Activated CD4-positive, alpha-beta memory T cell treated with anti-CD3 and anti-CD28 coated beads for 36 hours (primary cell): Measurements from ENCODE around the gene ABCB6. TPM values are rescaled to one million over a fixed set of nuclear protein-coding genes. Genes with fewer than 3 reads are reported as not detected.
"Not testable (repeated sequence)": the region's sequence is repeated elsewhere in the genome, so short reads cannot be mapped to it uniquely, and the experiment has no call there.

ENCODE experiments used
- CTCF ChIA-PET: fragments of 350-600 bp; sonication (Branson Sonifier 250); formaldehyde crosslinking; loops from one replicate; lab custom pipeline; 2021; ENCODE audit warnings: antibody characterized with exemption, inconsistent platforms; lab: Charles Lee
- POLR2A ChIA-PET: fragments of 350-600 bp; sonication (Branson Sonifier 250); formaldehyde crosslinking; loops from one replicate; lab custom pipeline; 2021; ENCODE audit warnings: antibody characterized with exemption; lab: Charles Lee
- DNase-seq: peaks from one replicate; pipeline ENCODE4 v3.0.0-alpha.2; 2020
- H3K27ac Mint-ChIP-seq: one replicate; pipeline ENCODE4 v1.8.0; 2021; ENCODE audit warnings: mixed read lengths
- H3K27me3 Mint-ChIP-seq: one replicate; pipeline ENCODE4 v1.8.0; 2021; ENCODE audit warnings: mixed read lengths
- H3K36me3 Mint-ChIP-seq: one replicate; pipeline ENCODE4 v1.8.0; 2021; ENCODE audit warnings: mixed read lengths
- H3K4me1 Mint-ChIP-seq: one replicate; pipeline ENCODE4 v1.8.0; 2021; ENCODE audit warnings: low read depth, mixed read lengths
- H3K4me3 Mint-ChIP-seq: one replicate; pipeline ENCODE4 v1.8.0; 2021; ENCODE audit warnings: mild to moderate bottlenecking, mixed read lengths
- H3K9me3 Mint-ChIP-seq: one replicate; pipeline ENCODE4 v1.8.0; 2021; ENCODE audit warnings: mixed read lengths
- intact Hi-C: fragments of 100-400 bp; cut with micrococcal nuclease; formaldehyde crosslinking; loops from one replicate; pipeline ENCODE4 v1.15.1; 2023
- total RNA-seq, 2 experiments: library from RNA; stranded (reverse); gene quantifications; one replicate each; pipeline ENCODE4 v1.2.3, GENCODE V29; 2021

Gene ABCB6
- total RNA-seq, 2 experiments from 2014 or later: 11.5 to 11.7 TPM

GRCh38 chr2:219204425-219205164, 14.2 kb downstream of the ABCB6 start:
- DNase-seq: no peak
- intact Hi-C loops: no loop called here
- Mint-ChIP-seq H3K36me3 (peaks cover 5% of the 10 kb centered on the region), H3K27me3 (no peaks in the 10 kb centered on the region), H3K27ac (no peak overlapping the region), H3K4me1 (peaks cover 25% of the 10 kb centered on the region), H3K9me3 (peaks cover 5% of the 10 kb centered on the region), H3K4me3 (no peak overlapping the region)
- ChIA-PET POLR2A (no interaction called here), CTCF (interaction anchor here (0.7 kb wide), 1 partner anchor 33 kb away, joined by 3 read pairs; no protein-coding TSS in a partner anchor)

- intact Hi-C loops, H3K9me3 Mint-ChIP-seq, POLR2A ChIA-PET, H3K4me3 Mint-ChIP-seq, H3K4me1 Mint-ChIP-seq, H3K27ac Mint-ChIP-seq, H3K36me3 Mint-ChIP-seq, H3K27me3 Mint-ChIP-seq, DNase-seq: not testable (repeated sequence)
- CTCF ChIA-PET: interaction anchor here (1.7 to 1.8 kb wide), 2 partner anchors 30 to 93 kb away, joined by 6 to 7 read pairs; no protein-coding TSS in a partner anchor
Observed at GRCh38 chr2:219201331-219201730, 17.4 kb downstream of the ABCB6 start.

- H3K36me3 Mint-ChIP-seq, H3K4me1 Mint-ChIP-seq, H3K9me3 Mint-ChIP-seq, intact Hi-C loops, H3K27me3 Mint-ChIP-seq: not testable (repeated sequence)
- Mint-ChIP-seq H3K4me3 (peak overlapping the region; percentile 59), H3K27ac (peak overlapping the region; percentile 75)
- ChIA-PET CTCF (interaction anchor here (1.7 to 1.8 kb wide), 2 partner anchors 30 to 94 kb away, joined by 6 to 7 read pairs; no protein-coding TSS in a partner anchor), POLR2A (interaction anchor here (0.8 to 1.0 kb wide), 2 partner anchors 25 to 94 kb away, joined by 3 to 4 read pairs; no protein-coding TSS in a partner anchor)
- peak; percentile 33 for DNase-seq
Observed at GRCh38 chr2:219200502-219201326, 18.0 kb downstream of the ABCB6 start.

GRCh38 chr2:219199470-219200211, 19.1 kb downstream of the ABCB6 start:
- no peak overlapping the region for H3K27ac Mint-ChIP-seq
- H3K4me3 Mint-ChIP-seq: no peak overlapping the region
- H3K9me3 Mint-ChIP-seq: peaks cover 4% of the 10 kb centered on the region
- ChIA-PET CTCF (interaction anchor here (0.7 to 1.7 kb wide), 2 partner anchors 95 kb away, joined by 3 to 6 read pairs; no protein-coding TSS in a partner anchor), POLR2A (interaction anchor here (0.8 kb wide), 1 partner anchor 96 kb away, joined by 3 read pairs; no protein-coding TSS in a partner anchor)
- no peaks in the 10 kb centered on the region for H3K4me1 Mint-ChIP-seq
- H3K27me3 Mint-ChIP-seq: peaks cover 5% of the 10 kb centered on the region
- intact Hi-C loops: no loop called here
- H3K36me3 Mint-ChIP-seq: peaks cover 2% of the 10 kb centered on the region
- DNase-seq: no peak

GRCh38 chr2:219198974-219199373, 19.8 kb downstream of the ABCB6 start:
- H3K27ac Mint-ChIP-seq: no peak overlapping the region
- ChIA-PET POLR2A (no interaction called here), CTCF (interaction anchor here (0.7 kb wide), 1 partner anchor 96 kb away, joined by 3 read pairs; no protein-coding TSS in a partner anchor)
- H3K4me3 Mint-ChIP-seq: no peak overlapping the region
- DNase-seq: no peak
- H3K4me1 Mint-ChIP-seq: no peaks in the 10 kb centered on the region
- H3K36me3 Mint-ChIP-seq: peaks cover 2% of the 10 kb centered on the region
- H3K9me3 Mint-ChIP-seq: no peaks in the 10 kb centered on the region
- H3K27me3 Mint-ChIP-seq: peaks cover 5% of the 10 kb centered on the region
- intact Hi-C loops: no loop called here

GRCh38 chr2:219197388-219197787, 21.4 kb downstream of the ABCB6 start:
- H3K4me1 Mint-ChIP-seq: no peaks in the 10 kb centered on the region
- H3K4me3 Mint-ChIP-seq: no peak overlapping the region
- ChIA-PET POLR2A (interaction anchor here (0.7 kb wide), 1 partner anchor 16 kb away, joined by 3 read pairs; no protein-coding TSS in a partner anchor), CTCF (interaction anchor here (1.7 kb wide), 1 partner anchor 27 kb away, joined by 6 read pairs; the partner anchor contains the start of gene SLC23A3)
- DNase-seq: no peak
- intact Hi-C loops: no loop called here
- peaks cover 2% of the 10 kb centered on the region for H3K36me3 Mint-ChIP-seq
- H3K27ac Mint-ChIP-seq: no peak overlapping the region
- H3K9me3 Mint-ChIP-seq: no peaks in the 10 kb centered on the region
- H3K27me3 Mint-ChIP-seq: peaks cover 5% of the 10 kb centered on the region

- Mint-ChIP-seq H3K27me3 (no peaks in the 10 kb centered on the region), H3K36me3 (peaks cover 6% of the 10 kb centered on the region), H3K4me1 (peaks cover 14% of the 10 kb centered on the region), H3K27ac (peak overlapping the region; percentile 88), H3K4me3 (peak overlapping the region; percentile 4), H3K9me3 (no peaks in the 10 kb centered on the region)
- DNase-seq: peak; percentile 56
- ChIA-PET CTCF (no interaction called here), POLR2A (no interaction called here)
- intact Hi-C loops: loop anchor here (1.0 kb wide), 1 partner anchor 9 kb away; the partner anchor contains the start of gene RETREG2
Observed at GRCh38 chr2:219186754-219187456, 31.9 kb downstream of the ABCB6 start.

GRCh38 chr2:219184121-219184520, 34.6 kb downstream of the ABCB6 start:
- H3K27me3 Mint-ChIP-seq: no peaks in the 10 kb centered on the region
- H3K4me1 Mint-ChIP-seq: peaks cover 39% of the 10 kb centered on the region
- intact Hi-C loops: no loop called here
- no peak for DNase-seq
- H3K9me3 Mint-ChIP-seq: no peaks in the 10 kb centered on the region
- H3K27ac Mint-ChIP-seq: no peak overlapping the region
- POLR2A ChIA-PET: no interaction called here
- peaks cover 15% of the 10 kb centered on the region for H3K36me3 Mint-ChIP-seq
- H3K4me3 Mint-ChIP-seq: no peak overlapping the region
- CTCF ChIA-PET: interaction anchor here (1.2 to 1.6 kb wide), 4 partner anchors 14 to 204 kb away, joined by 3 to 5 read pairs (median 4); partner anchors contain the start of genes NHEJ1 and SLC23A3

- H3K36me3 Mint-ChIP-seq: peaks cover 15% of the 10 kb centered on the region
- POLR2A ChIA-PET: interaction anchor here (0.9 kb wide), 1 partner anchor 112 kb away, joined by 3 read pairs; no protein-coding TSS in a partner anchor
- no peak for DNase-seq
- H3K27me3 Mint-ChIP-seq: no peaks in the 10 kb centered on the region
- H3K9me3 Mint-ChIP-seq: no peaks in the 10 kb centered on the region
- intact Hi-C loops: no loop called here
- CTCF ChIA-PET: interaction anchor here (1.0 to 1.6 kb wide), 3 partner anchors 28 to 203 kb away, joined by 3 to 5 read pairs (median 4); no protein-coding TSS in a partner anchor
- peaks cover 44% of the 10 kb centered on the region for H3K4me1 Mint-ChIP-seq
- no peak overlapping the region for H3K4me3 Mint-ChIP-seq
- peak overlapping the region; percentile 39 for H3K27ac Mint-ChIP-seq
Observed at GRCh38 chr2:219183151-219183772, 35.5 kb downstream of the ABCB6 start.

- H3K4me3 Mint-ChIP-seq: no peak overlapping the region
- peak; percentile 34 for DNase-seq
- peak overlapping the region; percentile 19 for H3K27ac Mint-ChIP-seq
- peaks cover 44% of the 10 kb centered on the region for H3K4me1 Mint-ChIP-seq
- POLR2A ChIA-PET: interaction anchor here (0.9 to 2.1 kb wide), 2 partner anchors 24 to 112 kb away, joined by 3 to 7 read pairs; partner anchors contain the start of gene ZFAND2B
- H3K9me3 Mint-ChIP-seq: no peaks in the 10 kb centered on the region
- intact Hi-C loops: no loop called here
- peaks cover 17% of the 10 kb centered on the region for H3K36me3 Mint-ChIP-seq
- CTCF ChIA-PET: interaction anchor here (1.0 to 1.6 kb wide), 6 partner anchors 9 to 202 kb away, joined by 3 to 7 read pairs (median 4); no protein-coding TSS in a partner anchor
- no peaks in the 10 kb centered on the region for H3K27me3 Mint-ChIP-seq
Observed at GRCh38 chr2:219182331-219183150, 36.2 kb downstream of the ABCB6 start.
